Natural killer cell (primary cell): ENCODE data around the gene ZNF446. TPM values are rescaled to one million over a fixed set of nuclear protein-coding genes. Genes with fewer than 3 reads are reported as not detected.

ENCODE experiments used
- ATAC-seq, 3 donors: fragments of 150-1000 bp in 2 of 3; fragments of 200-7000 bp in 1 of 3; cut with Tn5 transposase; 1 replicate in 1 of 3; 2 replicates in 2 of 3; pipeline ENCODE4 v1.10.0; 2021; ENCODE audit warnings: mild to moderate bottlenecking in 2 of 3, moderate library complexity in 2 of 3
- DNase-seq, 2 donors: peaks; one replicate each; pipeline versions ENCODE4 v3.0.0 to v3.0.0-alpha.2; 2013 to 2021; ENCODE audit warnings: mixed read lengths in 1 of 2
- H3K27ac ChIP-seq: one replicate; pipeline ENCODE4 v1.5.1; 2013; ENCODE audit warnings: mild to moderate bottlenecking, low read length
- H3K27me3 ChIP-seq: one replicate; pipeline ENCODE4 v1.6.1; 2013; ENCODE audit warnings: low read length; ENCODE audit not compliant: control insufficient read depth, insufficient read depth
- H3K36me3 ChIP-seq: one replicate; pipeline ENCODE4 v1.6.1; 2013; ENCODE audit warnings: low read length; ENCODE audit not compliant: control insufficient read depth, insufficient read depth
- H3K4me1 ChIP-seq: one replicate; pipeline ENCODE4 v1.6.1; 2013; ENCODE audit warnings: low read length; ENCODE audit not compliant: control insufficient read depth, insufficient read depth
- H3K4me3 ChIP-seq: one replicate; pipeline ENCODE4 v1.5.1; 2013; ENCODE audit warnings: low read length
- H3K9me3 ChIP-seq: one replicate; pipeline ENCODE4 v1.6.1; 2013; ENCODE audit warnings: low read length; ENCODE audit not compliant: control insufficient read depth, insufficient read depth
- H3K27ac Mint-ChIP-seq, 2 donors: one replicate each; pipeline ENCODE4 v1.8.0; 2022; ENCODE audit warnings: mild to moderate bottlenecking in 2 of 2, mixed read lengths in 2 of 2, moderate library complexity in 1 of 2
- H3K27me3 Mint-ChIP-seq, 2 donors: one replicate each; pipeline ENCODE4 v1.8.0; 2022; ENCODE audit warnings: low read depth in 2 of 2, mixed read lengths in 2 of 2
- H3K36me3 Mint-ChIP-seq: one replicate; pipeline ENCODE4 v1.8.0; 2022; ENCODE audit warnings: mixed read lengths
- H3K4me1 Mint-ChIP-seq, 2 donors: one replicate each; pipeline ENCODE4 v1.8.0; 2022; ENCODE audit warnings: mixed read lengths in 2 of 2
- H3K4me3 Mint-ChIP-seq: one replicate; pipeline ENCODE4 v1.8.0; 2022; ENCODE audit warnings: mild to moderate bottlenecking, moderate library complexity, mixed read lengths
- H3K9me3 Mint-ChIP-seq, 2 donors: one replicate each; pipeline ENCODE4 v1.8.0; 2022; ENCODE audit warnings: mixed read lengths in 2 of 2
- CTCF ChIP-seq: fragments of 200-600 bp; IDR thresholded peaks from one replicate; pipeline ENCODE4 v1.8.0; 2022; ENCODE audit warnings: antibody characterized with exemption
- WGBS: methylation state at CpG from one replicate; pipeline ENCODE4 v1.1.7; 2013; ENCODE audit warnings: missing lambda C conversion rate; ENCODE audit not compliant: insufficient coverage; 5-methylcytosine and 5-hydroxymethylcytosine counted together
- intact Hi-C: fragments of 100-400 bp; cut with micrococcal nuclease; formaldehyde crosslinking; loops from one replicate; pipeline ENCODE4 v1.14.2; 2022
- total RNA-seq, 4 donors: library from RNA; stranded (reverse); fragments of 120-200 nt in 1 of 4; gene quantifications; one replicate each; pipeline versions ENCODE4 v1.2.3 to v1.2.4, GENCODE V29; 2013 to 2022

Gene ZNF446
- total RNA-seq, 3 donors from 2014 or later (not counting 1 experiment from before 2014, with no cell fraction given): 11.9 to 14.5 (median 13.5) TPM

DNA sequence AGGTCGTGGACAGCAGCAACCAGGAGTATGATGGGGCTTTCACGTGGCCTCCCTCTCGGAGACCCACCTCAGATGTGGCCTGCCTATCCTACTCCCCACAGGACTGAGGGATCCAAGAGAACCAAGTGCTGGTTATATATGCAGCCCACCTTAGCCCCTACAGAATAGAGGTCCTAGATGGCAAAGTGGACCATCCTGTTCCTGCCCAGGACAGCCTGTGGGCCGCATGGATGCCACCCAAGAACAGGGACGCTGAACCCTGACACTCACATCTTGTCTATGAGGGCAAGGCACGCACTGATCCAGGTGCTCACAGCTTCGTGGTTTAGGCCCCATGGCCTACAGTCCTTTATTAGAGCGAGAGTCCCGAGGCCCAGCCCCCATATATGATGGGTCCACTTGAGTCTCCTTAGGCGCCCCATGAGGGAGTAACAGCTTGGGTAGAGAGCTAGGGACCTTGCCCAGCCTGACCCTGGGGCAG is 37.1 kb downstream of the ZNF446 start:
- Mint-ChIP-seq H3K27ac (peak overlapping the region; percentile 76 to 85), H3K27me3 (no peaks in the 10 kb centered on the region), H3K4me3 (peak overlapping the region; percentile 76), H3K9me3 (no peaks in the 10 kb centered on the region), H3K36me3 (no peaks in the 10 kb centered on the region), H3K4me1 (peaks cover 3 to 34% of the 10 kb centered on the region in 2 donors)
- no peak for TF ChIP-seq CTCF
- 93% methylated on average over 9 of the region's 10 CpGs for WGBS
- Histone ChIP-seq H3K27me3 (no peaks in the 10 kb centered on the region), H3K4me3 (no peak overlapping the region), H3K4me1 (peaks cover 34% of the 10 kb centered on the region), H3K27ac (peak overlapping the region; percentile 64), H3K9me3 (no peaks in the 10 kb centered on the region), H3K36me3 (peaks cover 16% of the 10 kb centered on the region)
- DNase-seq (no peak), ATAC-seq (no peak)
- intact Hi-C loops: no loop called here

- Histone ChIP-seq H3K4me3 (no peak overlapping the region), H3K27ac (peak overlapping the region; percentile 64), H3K9me3 (no peaks in the 10 kb centered on the region), H3K4me1 (peaks cover 41% of the 10 kb centered on the region), H3K27me3 (no peaks in the 10 kb centered on the region), H3K36me3 (peaks cover 16% of the 10 kb centered on the region)
- peak overlapping the region; percentile 76 to 85 for H3K27ac Mint-ChIP-seq
- peaks cover 10 to 41% of the 10 kb centered on the region in 2 donors for H3K4me1 Mint-ChIP-seq
- ATAC-seq (peak; percentile 95 to 97 (median 96)), DNase-seq (peak; percentile 91 to 98)
- peak; percentile 79 for TF ChIP-seq CTCF
- WGBS: 10% methylated on average over 65 of the region's 66 CpGs
- intact Hi-C loops: loop anchor here (1.0 kb wide), 1 partner anchor 67 kb away; no protein-coding TSS in a partner anchor
- H3K9me3 Mint-ChIP-seq: no peaks in the 10 kb centered on the region
- no peaks in the 10 kb centered on the region for H3K36me3 Mint-ChIP-seq
- no peaks in the 10 kb centered on the region for H3K27me3 Mint-ChIP-seq
- peak overlapping the region; percentile 84 for H3K4me3 Mint-ChIP-seq
Observed at GRCh38 chr19:58513694-58514563, 37.8 kb downstream of the ZNF446 start.

GRCh38 chr19:58514564-58515022 is 38.4 kb downstream of the ZNF446 start:
- H3K36me3 Mint-ChIP-seq: no peaks in the 10 kb centered on the region
- H3K27me3 Mint-ChIP-seq: no peaks in the 10 kb centered on the region
- H3K4me3 Mint-ChIP-seq: peak overlapping the region; percentile 47
- Histone ChIP-seq H3K4me1 (peaks cover 44% of the 10 kb centered on the region), H3K27ac (no peak overlapping the region), H3K4me3 (no peak overlapping the region), H3K9me3 (no peaks in the 10 kb centered on the region), H3K36me3 (peaks cover 16% of the 10 kb centered on the region), H3K27me3 (no peaks in the 10 kb centered on the region)
- H3K4me1 Mint-ChIP-seq: peaks cover 15 to 48% of the 10 kb centered on the region in 2 donors
- ATAC-seq (no peak), DNase-seq (peak in 1 of 2 donors; percentile 12)
- no peak for TF ChIP-seq CTCF
- intact Hi-C loops: loop anchor here (1.0 kb wide), 1 partner anchor 67 kb away; no protein-coding TSS in a partner anchor
- WGBS: 83% methylated on average over 3 of the region's 3 CpGs
- H3K27ac Mint-ChIP-seq: peak overlapping the region; percentile 76 to 85
- no peaks in the 10 kb centered on the region for H3K9me3 Mint-ChIP-seq
